Mesenchymal stem cell (in vitro differentiated cells and primary cell): ENCODE data around the gene PIGL.

Source experiments
- DNase-seq: peaks from one replicate; pipeline ENCODE4 v3.0.0-alpha.2; 2013
- H2AFZ ChIP-seq: one replicate; pipeline ENCODE4 v1.6.1; 2013; ENCODE audit warnings: low read depth, mild to moderate bottlenecking, control low read depth, inconsistent platforms, low read length, moderate library complexity
- H2AK5ac ChIP-seq: 2 replicates; pipeline ENCODE4 v1.6.1; 2013; ENCODE audit warnings: low read length, moderate library complexity, mild to moderate bottlenecking, inconsistent platforms; ENCODE audit not compliant: severe bottlenecking
- H2BK120ac ChIP-seq: one replicate; pipeline ENCODE4 v1.6.1; 2013; ENCODE audit warnings: low read depth, mild to moderate bottlenecking, inconsistent platforms, low read length, moderate library complexity
- H2BK12ac ChIP-seq, 2 experiments: one replicate each; pipeline ENCODE4 v1.6.1; 2013; ENCODE audit warnings: inconsistent platforms in 2 of 2, low read length in 2 of 2, mild to moderate bottlenecking in 2 of 2, moderate library complexity in 2 of 2, control low read depth in 1 of 2
- H2BK15ac ChIP-seq: one replicate; pipeline ENCODE4 v1.6.1; 2013; ENCODE audit warnings: mild to moderate bottlenecking, low read depth, inconsistent platforms; ENCODE audit not compliant: poor library complexity, severe bottlenecking
- H2BK5ac ChIP-seq: 2 replicates; pipeline ENCODE4 v1.6.1; 2013; ENCODE audit warnings: low read depth, mild to moderate bottlenecking, low read length, control low read depth, inconsistent platforms; ENCODE audit not compliant: poor library complexity, severe bottlenecking
- H3K14ac ChIP-seq, 2 experiments: one replicate each; pipeline ENCODE4 v1.6.1; 2013; ENCODE audit warnings: inconsistent platforms in 2 of 2, low read length in 2 of 2, control low read depth in 1 of 2, mild to moderate bottlenecking in 1 of 2, moderate library complexity in 1 of 2
- H3K18ac ChIP-seq, 2 experiments: one replicate each; pipeline ENCODE4 v1.6.1; 2013; ENCODE audit warnings: inconsistent platforms in 2 of 2, low read length in 2 of 2, control low read depth in 1 of 2, low read depth in 1 of 2, mild to moderate bottlenecking in 1 of 2
- H3K23ac ChIP-seq, 2 experiments: one replicate each; pipeline ENCODE4 v1.6.1; 2013; ENCODE audit warnings: inconsistent platforms in 2 of 2, low read length in 2 of 2, mild to moderate bottlenecking in 2 of 2, moderate library complexity in 2 of 2, control low read depth in 1 of 2
- H3K27ac ChIP-seq: 2 replicates; pipeline ENCODE4 v1.5.1; 2013; ENCODE audit warnings: mild to moderate bottlenecking, moderate library complexity, low read length, control low read depth, inconsistent platforms; ENCODE audit not compliant: poor library complexity, severe bottlenecking
- H3K27me3 ChIP-seq, 2 experiments: 2 replicates each; pipeline versions ENCODE4 v1.6.1 to v1.7.0; 2013; ENCODE audit warnings: low read length in 2 of 2, mild to moderate bottlenecking in 2 of 2, moderate library complexity in 2 of 2, control low read depth in 1 of 2, inconsistent platforms in 1 of 2; ENCODE audit not compliant: control insufficient read depth in 1 of 2, insufficient read depth in 1 of 2
- H3K36me3 ChIP-seq, 2 experiments: 2 replicates each; pipeline versions ENCODE4 v1.6.1 to v1.7.0; 2013; ENCODE audit warnings: low read length in 2 of 2, control low read depth in 1 of 2, inconsistent platforms in 1 of 2, low read depth in 1 of 2, mild to moderate bottlenecking in 1 of 2; ENCODE audit not compliant: insufficient read depth in 2 of 2, control insufficient read depth in 1 of 2
- H3K4ac ChIP-seq, 2 experiments: one replicate each; pipeline ENCODE4 v1.6.1; 2013; ENCODE audit warnings: inconsistent platforms in 2 of 2, low read length in 2 of 2, mild to moderate bottlenecking in 2 of 2, moderate library complexity in 2 of 2, control low read depth in 1 of 2, low read depth in 1 of 2
- H3K4me1 ChIP-seq: 2 replicates; pipeline ENCODE4 v1.6.1; 2013; ENCODE audit warnings: low read depth, low read length, control low read depth; ENCODE audit not compliant: control insufficient read depth, insufficient read depth
- H3K4me2 ChIP-seq: 2 replicates; pipeline ENCODE4 v1.6.1; 2013; ENCODE audit warnings: low read length, mild to moderate bottlenecking, inconsistent platforms; ENCODE audit not compliant: poor library complexity, severe bottlenecking
- H3K4me3 ChIP-seq, 2 experiments: 2 replicates each; pipeline versions ENCODE4 v1.5.1 to v1.7.0; 2013; ENCODE audit warnings: low read length in 2 of 2, mild to moderate bottlenecking in 2 of 2, control low read depth in 1 of 2, low read depth in 1 of 2; ENCODE audit not compliant: insufficient read depth in 1 of 2
- H3K79me1 ChIP-seq: replicated peaks from 2 replicates; pipeline ENCODE4 v1.6.1; 2013; ENCODE audit warnings: mild to moderate bottlenecking, control low read depth, low read length, inconsistent platforms; ENCODE audit not compliant: poor library complexity, severe bottlenecking
- H3K9ac ChIP-seq: 2 replicates; pipeline ENCODE4 v1.7.0; 2013; ENCODE audit warnings: mild to moderate bottlenecking, low read length, moderate library complexity
- H3K9me3 ChIP-seq: 2 replicates; pipeline ENCODE4 v1.7.0; 2013; ENCODE audit warnings: mild to moderate bottlenecking, low read length; ENCODE audit not compliant: control insufficient read depth
- H4K8ac ChIP-seq: one replicate; pipeline ENCODE4 v1.6.1; 2013; ENCODE audit warnings: inconsistent platforms, mild to moderate bottlenecking, low read length, moderate library complexity
- H4K91ac ChIP-seq: one replicate; pipeline ENCODE4 v1.6.1; 2013; ENCODE audit warnings: mild to moderate bottlenecking, low read length, inconsistent platforms
- WGBS: methylation state at CpG from one replicate; pipeline ENCODE4 v1.1.7; 2013; ENCODE audit warnings: mixed read lengths; 5-methylcytosine and 5-hydroxymethylcytosine counted together

PIGL gene

GRCh38 chr17:16285646-16286008 is 68.6 kb downstream of the PIGL start:
- 21% methylated on average over 6 of the region's 6 CpGs for WGBS
- Histone ChIP-seq H4K91ac (peak overlapping the region; percentile 83), H3K79me1 (peaks cover 6% of the 10 kb centered on the region), H3K4me1 (peaks cover 30% of the 10 kb centered on the region), H2BK15ac (no peak overlapping the region), H3K23ac (no peak overlapping the region), H3K4ac (peak overlapping the region in 1 of 2 experiments; percentile 77), H2BK12ac (peak overlapping the region; percentile 44 to 99), H3K4me3 (peak overlapping the region in 1 of 2 experiments; percentile 52), H3K27ac (peak overlapping the region; percentile 94), H2AFZ (peak overlapping the region; percentile 36), H3K27me3 (no peaks in the 10 kb centered on the region), H3K14ac (no peak overlapping the region), H2BK120ac (peak overlapping the region; percentile 65), H3K9ac (peak overlapping the region; percentile 88), H2BK5ac (peak overlapping the region; percentile 84), H3K9me3 (no peaks in the 10 kb centered on the region), H3K36me3 (no peaks in the 10 kb centered on the region), H4K8ac (peak overlapping the region; percentile 39), H2AK5ac (peak overlapping the region; percentile 97), H3K18ac (peak overlapping the region; percentile 60 to 98), H3K4me2 (peak overlapping the region; percentile 23)
- no peak for DNase-seq

GRCh38 chr17:16286009-16286946 is 69.3 kb downstream of the PIGL start:
- H3K4ac ChIP-seq = peak overlapping the region; percentile 79 to 98
- H3K9me3 ChIP-seq = no peaks in the 10 kb centered on the region
- H3K4me1 ChIP-seq = peaks cover 30% of the 10 kb centered on the region
- H2AK5ac ChIP-seq = peak overlapping the region; percentile 97
- peak overlapping the region; percentile 36 for H2AFZ ChIP-seq
- H3K79me1 ChIP-seq = peaks cover 6% of the 10 kb centered on the region
- peak overlapping the region; percentile 41 for H3K4me2 ChIP-seq
- no peak overlapping the region for H2BK15ac ChIP-seq
- peak overlapping the region; percentile 93 for H2BK5ac ChIP-seq
- H3K27me3 ChIP-seq = no peaks in the 10 kb centered on the region
- peak overlapping the region; percentile 86 for H2BK120ac ChIP-seq
- peak overlapping the region; percentile 94 for H4K91ac ChIP-seq
- peak overlapping the region; percentile 94 for H3K27ac ChIP-seq
- no peak overlapping the region for H3K23ac ChIP-seq
- H3K36me3 ChIP-seq = no peaks in the 10 kb centered on the region
- H3K14ac ChIP-seq = peak overlapping the region in 1 of 2 experiments; percentile 71
- DNase-seq = peak; percentile 99
- H4K8ac ChIP-seq = peak overlapping the region; percentile 88
- H3K18ac ChIP-seq = peak overlapping the region; percentile 92 to 99
- H3K9ac ChIP-seq = peak overlapping the region; percentile 88
- H3K4me3 ChIP-seq = peak overlapping the region in 1 of 2 experiments; percentile 72
- WGBS = 5% methylated on average over 25 of the region's 26 CpGs
- H2BK12ac ChIP-seq = peak overlapping the region; percentile 95 to 100

GRCh38 chr17:16286947-16287562 is 70.0 kb downstream of the PIGL start:
- 71% methylated on average over 10 of the region's 10 CpGs for WGBS
- peak overlapping the region; percentile 86 for H2BK120ac ChIP-seq
- H2AK5ac ChIP-seq = peak overlapping the region; percentile 96
- peak overlapping the region; percentile 79 to 98 for H3K4ac ChIP-seq
- peaks cover 25% of the 10 kb centered on the region for H3K4me1 ChIP-seq
- H3K14ac ChIP-seq = peak overlapping the region in 1 of 2 experiments; percentile 92
- H3K36me3 ChIP-seq = no peaks in the 10 kb centered on the region
- peak overlapping the region; percentile 73 to 100 for H2BK12ac ChIP-seq
- peak overlapping the region; percentile 94 for H3K27ac ChIP-seq
- DNase-seq = no peak
- H3K9me3 ChIP-seq = no peaks in the 10 kb centered on the region
- peak overlapping the region; percentile 94 for H4K91ac ChIP-seq
- H2AFZ ChIP-seq = no peak overlapping the region
- H3K4me3 ChIP-seq = peak overlapping the region in 1 of 2 experiments; percentile 72
- peak overlapping the region; percentile 92 to 99 for H3K18ac ChIP-seq
- H3K79me1 ChIP-seq = peaks cover 4% of the 10 kb centered on the region
- peak overlapping the region; percentile 88 for H4K8ac ChIP-seq
- H3K23ac ChIP-seq = peak overlapping the region in 1 of 2 experiments; percentile 91
- H3K27me3 ChIP-seq = no peaks in the 10 kb centered on the region
- peak overlapping the region; percentile 57 for H2BK15ac ChIP-seq
- peak overlapping the region; percentile 93 for H2BK5ac ChIP-seq
- H3K9ac ChIP-seq = peak overlapping the region; percentile 88
- H3K4me2 ChIP-seq = peak overlapping the region; percentile 2

GRCh38 chr17:16287563-16288027 is 70.6 kb downstream of the PIGL start:
- peak; percentile 70 for DNase-seq
- Histone ChIP-seq H3K18ac (peak overlapping the region in 1 of 2 experiments; percentile 12), H3K4me3 (peak overlapping the region in 1 of 2 experiments; percentile 72), H4K8ac (no peak overlapping the region), H2BK5ac (peak overlapping the region; percentile 93), H3K27me3 (no peaks in the 10 kb centered on the region), H2AK5ac (no peak overlapping the region), H3K4me1 (peaks cover 24% of the 10 kb centered on the region), H2BK15ac (no peak overlapping the region), H4K91ac (no peak overlapping the region), H3K36me3 (no peaks in the 10 kb centered on the region), H2BK120ac (no peak overlapping the region), H3K14ac (no peak overlapping the region), H3K4me2 (no peak overlapping the region), H3K79me1 (peaks cover 4% of the 10 kb centered on the region), H3K27ac (peak overlapping the region; percentile 94), H3K9me3 (no peaks in the 10 kb centered on the region), H3K23ac (no peak overlapping the region), H2AFZ (no peak overlapping the region), H3K9ac (peak overlapping the region; percentile 88), H3K4ac (no peak overlapping the region), H2BK12ac (no peak overlapping the region)
- 4% methylated on average over 3 of the region's 6 CpGs for WGBS
